OCI-LY3 (cell line): ENCODE measurements around the gene IFNL4.

ENCODE experiments used
- H2AFZ ChIP-seq: fragments of 200-600, 300-600 bp; shearing (Covaris generic); 2 replicates; pipeline ENCODE4 v1.6.0; 2014; ENCODE audit warnings: antibody characterized with exemption, low read depth, low read length
- H3K27ac ChIP-seq: fragments of 200-600, 300-600 bp; sonication (generic); 2 replicates; pipeline ENCODE4 v1.5.1; 2014; ENCODE audit warnings: mild to moderate bottlenecking, low read length, moderate library complexity, mixed read lengths
- H3K27me3 ChIP-seq: fragments of 200-600, 300-600 bp; sonication (generic); 2 replicates; pipeline ENCODE4 v1.6.1; 2014; ENCODE audit warnings: low read depth, low read length, mixed read lengths
- H3K36me3 ChIP-seq: fragments of 200-600, 300-600 bp; sonication (generic); replicated peaks from 2 replicates; pipeline ENCODE3; 2014; ENCODE audit warnings: low read depth, low read length, mixed read lengths
- H3K4me1 ChIP-seq: fragments of 300-600, 200-600 bp; sonication (generic); 2 replicates; pipeline ENCODE4 v1.6.1; 2014; ENCODE audit warnings: low read length, mixed read lengths
- H3K4me2 ChIP-seq: fragments of 200-600, 300-600 bp; sonication (generic); 2 replicates; pipeline ENCODE4 v1.6.1; 2014; ENCODE audit warnings: low read length, mixed read lengths
- H3K4me3 ChIP-seq: fragments of 300-600, 200-600 bp; sonication (generic); 2 replicates; pipeline ENCODE4 v1.5.1; 2014; ENCODE audit warnings: antibody characterized with exemption, mild to moderate bottlenecking, low read length, moderate library complexity
- H3K79me2 ChIP-seq: fragments of 300-600, 200-600 bp; shearing (Covaris generic); 2 replicates; pipeline ENCODE4 v1.6.1; 2014; ENCODE audit warnings: mild to moderate bottlenecking, low read length, mixed read lengths
- H3K9ac ChIP-seq: fragments of 300-600, 200-600 bp; shearing (Covaris generic); 2 replicates; pipeline ENCODE4 v1.6.0; 2014; ENCODE audit warnings: mild to moderate bottlenecking, low read length, moderate library complexity
- H3K9me3 ChIP-seq: fragments of 200-600, 300-600 bp; shearing (Covaris generic); 2 replicates; pipeline ENCODE4 v1.6.1; 2014; ENCODE audit warnings: low read length, mixed read lengths; ENCODE audit not compliant: insufficient read depth
- H4K20me1 ChIP-seq: fragments of 200-600, 300-600 bp; sonication (generic); 2 replicates; pipeline ENCODE4 v1.6.1; 2016; ENCODE audit warnings: low read length, mixed read lengths; ENCODE audit not compliant: insufficient read depth
- CTCF ChIP-seq: fragments of 200-600, 300-600 bp; sonication (generic); IDR thresholded peaks from 2 replicates; pipeline ENCODE4 v1.5.1; 2014; ENCODE audit warnings: antibody characterized with exemption, low read length, low read depth
- EZH2phosphoT487 ChIP-seq: fragments of 200-600 bp; shearing (Covaris generic); IDR thresholded peaks from 2 replicates; pipeline ENCODE4 v1.6.1; 2018; ENCODE audit warnings: antibody characterized with exemption, mixed run types, low read depth

The IFNL4 gene

GRCh38 chr19:39196860-39197562 lies 51.6 kb downstream of the IFNL4 start, which contains the start of gene NCCRP1:
NCCRP1 (plus strand) TSS chr19:39196964; CDS start chr19:39196983, 19 bp downstream.
- H2AFZ ChIP-seq: no peak within 1 kb of the TSS
- no peaks in the 10 kb centered on the region for H3K79me2 ChIP-seq
- H3K36me3 ChIP-seq: no peaks in the 10 kb centered on the region
- no peaks in the 10 kb centered on the region for H3K9me3 ChIP-seq
- peaks cover 7% of the 10 kb centered on the region for H3K27me3 ChIP-seq
- TF ChIP-seq EZH2phosphoT487 (no peak), CTCF (no peak)
- no peak within 1 kb of the TSS for H3K4me2 ChIP-seq
- H3K4me3 ChIP-seq: no peak within 1 kb of the TSS
- H3K27ac ChIP-seq: no peak within 1 kb of the TSS
- no peak within 1 kb of the TSS for H3K9ac ChIP-seq
- H3K4me1 ChIP-seq: no peaks in the 10 kb centered on the region; the same call in 1 of the 2 replicates
- no peaks in the 10 kb centered on the region for H4K20me1 ChIP-seq

DNA sequence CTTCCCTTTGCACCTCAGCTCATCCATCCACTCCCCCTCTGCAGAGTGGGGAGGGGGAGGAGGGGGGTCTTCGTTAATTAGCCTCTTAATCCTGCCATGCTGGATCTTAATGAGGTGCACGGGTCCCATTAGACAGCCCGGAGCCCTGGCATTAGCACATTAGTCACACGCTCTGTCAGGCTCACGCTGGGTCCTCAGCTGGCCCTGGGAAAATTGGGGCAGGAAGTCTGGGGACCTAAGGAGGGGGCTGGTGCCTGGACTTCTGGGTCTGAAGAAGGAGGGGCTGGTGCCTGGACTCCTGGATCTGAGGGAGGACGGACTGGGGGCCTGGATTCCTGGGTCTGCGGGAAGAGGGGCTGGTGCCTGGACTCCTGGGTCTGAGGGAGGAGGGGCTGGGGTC lies 52.3 kb downstream of the IFNL4 start:
- H3K9ac ChIP-seq: no peak overlapping the region
- no peaks in the 10 kb centered on the region for H3K9me3 ChIP-seq
- no peak overlapping the region for H3K27ac ChIP-seq
- H3K36me3 ChIP-seq: no peaks in the 10 kb centered on the region
- no peak for TF ChIP-seq EZH2phosphoT487
- H3K79me2 ChIP-seq: no peaks in the 10 kb centered on the region
- H2AFZ ChIP-seq: no peak overlapping the region
- H3K4me2 ChIP-seq: no peak overlapping the region
- no peak overlapping the region for H3K4me3 ChIP-seq
- H3K4me1 ChIP-seq: no peaks in the 10 kb centered on the region; the same call in 1 of the 2 replicates
- no peaks in the 10 kb centered on the region for H4K20me1 ChIP-seq
- peaks cover 7% of the 10 kb centered on the region for H3K27me3 ChIP-seq
